Endothelial cell of umbilical vein (primary cell): ENCODE data around the gene ZBTB22. TPM values are rescaled to one million over a fixed set of nuclear protein-coding genes. Genes with fewer than 3 reads are reported as not detected.
"Not testable (repeated sequence)": the region's sequence is repeated elsewhere in the genome, so short reads cannot be mapped to it uniquely, and the experiment has no call there.

Source experiments
- BruUV-seq: library from RNA; stranded (reverse); fragments of 400-500 nt; replicated peaks from 2 replicates; lab custom pipeline; 2021; lab: Mats Ljungman, UMichigan
- CTCF ChIA-PET: fragments of 300-600, 350-600 bp; sonication (Branson Sonifier 250); formaldehyde crosslinking; loops from one replicate; lab custom pipeline; 2021; ENCODE audit warnings: antibody characterized with exemption, inconsistent platforms; lab: Charles Lee
- POLR2A ChIA-PET: fragments of 300-600, 350-600 bp; sonication (Branson Sonifier 250); formaldehyde crosslinking; loops from one replicate; lab custom pipeline; 2021; ENCODE audit warnings: antibody characterized with exemption, inconsistent platforms; lab: Charles Lee
- DNase-seq: peaks from one replicate; pipeline ENCODE4 v3.0.0-alpha.2; 2011; ENCODE audit warnings: low read depth, low spot score
- FAIRE-seq: peaks from 2 replicates; lab custom pipeline; 2011; peaks lifted over from hg19 to GRCh38; lab: Jason Lieb, UNC
- H2AFZ ChIP-seq: 2 replicates; pipeline ENCODE4 v1.6.0; 2012; ENCODE audit warnings: low read depth, low read length, control low read depth, inconsistent platforms
- H3K27ac ChIP-seq: 2 replicates; pipeline ENCODE4 v1.5.1; 2011; ENCODE audit warnings: low read depth, mild to moderate bottlenecking, control low read depth, low read length, moderate library complexity; ENCODE audit not compliant: insufficient read depth
- H3K27me3 ChIP-seq, 2 experiments: 2 replicates each; pipeline versions ENCODE4 v1.6.0 to v1.6.1; 2011; ENCODE audit warnings: low read length in 2 of 2, mixed read lengths in 1 of 2; ENCODE audit not compliant: control insufficient read depth in 2 of 2, insufficient read depth in 2 of 2
- H3K36me3 ChIP-seq, 2 experiments: 2 replicates in 1 of 2; 3 replicates in 1 of 2; pipeline ENCODE4 v1.5.1; 2011; ENCODE audit warnings: low read length in 2 of 2, mild to moderate bottlenecking in 1 of 2, moderate library complexity in 1 of 2; ENCODE audit not compliant: control insufficient read depth in 2 of 2, insufficient read depth in 2 of 2; ENCODE audit errors: extremely low read depth in 1 of 2
- H3K4me1 ChIP-seq: 3 replicates; pipeline ENCODE4 v1.5.1; 2011; ENCODE audit warnings: mild to moderate bottlenecking, low read length; ENCODE audit not compliant: control insufficient read depth, insufficient read depth; ENCODE audit errors: extremely low read depth
- H3K4me2 ChIP-seq: 2 replicates; pipeline ENCODE4 v1.6.1; 2011; ENCODE audit warnings: low read length, control low read depth, mixed read lengths; ENCODE audit not compliant: insufficient read depth
- H3K4me3 ChIP-seq, 3 experiments: fragments of 200-600 bp in 1 of 3; sonication (generic), shearing (Covaris generic) in 1 of 3; replicated peaks in 1 of 3; 2 replicates each; pipeline ENCODE4 v1.5.1; 2011 to 2016; ENCODE audit warnings: control low read depth in 3 of 3, low read length in 3 of 3, mild to moderate bottlenecking in 2 of 3, inconsistent platforms in 1 of 3, low read depth in 1 of 3, moderate library complexity in 1 of 3; ENCODE audit not compliant: insufficient read depth in 1 of 3
- H3K79me2 ChIP-seq: 2 replicates; pipeline ENCODE4 v1.6.0; 2012; ENCODE audit warnings: low read length, inconsistent platforms; ENCODE audit not compliant: control insufficient read depth, insufficient read depth
- H3K9ac ChIP-seq: replicated peaks from 2 replicates; pipeline ENCODE3; 2011; ENCODE audit warnings: low read length, control low read depth; ENCODE audit not compliant: insufficient read depth; ENCODE audit errors: extremely low read depth
- H3K9me1 ChIP-seq: replicated peaks from 3 replicates; pipeline ENCODE4 v1.6.0; 2011; ENCODE audit warnings: mild to moderate bottlenecking, low read length; ENCODE audit not compliant: control insufficient read depth, insufficient read depth; ENCODE audit errors: extremely low read depth
- H3K9me3 ChIP-seq: replicated peaks from 2 replicates; pipeline ENCODE4 v1.5.1; 2012; ENCODE audit warnings: low read length, inconsistent platforms; ENCODE audit not compliant: control insufficient read depth, insufficient read depth
- H4K20me1 ChIP-seq: replicated peaks from 2 replicates; pipeline ENCODE3; 2011; ENCODE audit warnings: mild to moderate bottlenecking, low read length; ENCODE audit not compliant: control insufficient read depth, insufficient read depth; ENCODE audit errors: extremely low read depth
- EZH2 ChIP-seq: IDR thresholded peaks from 2 replicates; pipeline ENCODE4 v1.6.1; 2012; ENCODE audit warnings: borderline replicate concordance, low read depth, mild to moderate bottlenecking, moderate library complexity, low read length, inconsistent platforms; ENCODE audit not compliant: severe bottlenecking
- FOS ChIP-seq: IDR thresholded peaks from 2 replicates; pipeline ENCODE4 v1.6.1; 2011; ENCODE audit warnings: mild to moderate bottlenecking, low read length, moderate library complexity, borderline replicate concordance; ENCODE audit not compliant: insufficient read depth
- GATA2 ChIP-seq: IDR thresholded peaks from 2 replicates; pipeline ENCODE4 v1.7.0; 2011; ENCODE audit warnings: low read depth, mild to moderate bottlenecking, moderate library complexity, mixed read lengths, low read length; ENCODE audit not compliant: insufficient read length, insufficient read depth
- MAX ChIP-seq: IDR thresholded peaks from 2 replicates; pipeline ENCODE4 v1.6.1; 2011; ENCODE audit not compliant: insufficient read depth, insufficient read length
- MYC ChIP-seq: IDR thresholded peaks from one replicate; pipeline ENCODE4 v1.6.1; 2011; ENCODE audit warnings: mild to moderate bottlenecking, low read depth, low read length
- POLR2A ChIP-seq: IDR thresholded peaks from 2 replicates; pipeline ENCODE4 v1.6.1; 2012; ENCODE audit warnings: low read depth, mild to moderate bottlenecking, control low read depth, low read length
- POLR2AphosphoS5 ChIP-seq: IDR thresholded peaks from 2 replicates; pipeline ENCODE4 v1.6.1; 2012; ENCODE audit warnings: low read depth, mild to moderate bottlenecking, control low read depth, low read length, moderate library complexity; ENCODE audit not compliant: insufficient read depth
- dilution Hi-C: fragments of 300-500 bp; cut with MboI; formaldehyde crosslinking; loops from one replicate; pipeline ENCODE4 v1.15.0; 2019; ENCODE audit warnings: low sequenced_read_pairs; ENCODE audit not compliant: extremely low pct_ligation_motif_present
- intact Hi-C: fragments of 100-400 bp; cut with micrococcal nuclease; formaldehyde crosslinking; loops from one replicate; pipeline ENCODE4 v1.10.0; 2022
- polyA plus RNA-seq, 4 experiments: library from polyadenylated mRNA; depleted of rRNA in 3 of 4; stranded (reverse) in 3 of 4; unstranded in 1 of 4; fragments of >200 nt; gene quantifications; 2 replicates each; pipeline versions ENCODE4 v1.2.1 to v1.2.3, GENCODE V29; 2011 to 2012; ENCODE audit warnings: missing spikeins in 1 of 4
- total RNA-seq: library from RNA; stranded (reverse); gene quantifications from 2 replicates; pipeline ENCODE4 v1.2.3, GENCODE V29; 2021

ZBTB22 gene
- total and polyA plus RNA-seq, 2 donors (not counting 3 experiments of a cell fraction or from before 2014, with no cell fraction given), result 12.6 to 15.4 TPM

GRCh38 chr6:33367009-33367714, 49.6 kb upstream of the ZBTB22 start:
- Histone ChIP-seq H3K36me3 (no peaks in the 10 kb centered on the region), H3K9ac (no peak overlapping the region), H3K4me2 (no peak overlapping the region), H3K9me3 (no peaks in the 10 kb centered on the region), H3K9me1 (no peaks in the 10 kb centered on the region), H4K20me1 (no peaks in the 10 kb centered on the region), H3K27me3 (peaks cover 0 to 2% of the 10 kb centered on the region in 2 experiments), H3K4me3 (no peak overlapping the region), H3K27ac (no peak overlapping the region), H3K4me1 (no peaks in the 10 kb centered on the region), H3K79me2 (no peaks in the 10 kb centered on the region), H2AFZ (no peak overlapping the region)
- DNase-seq, result no peak
- dilution Hi-C loops (no loop called here), intact Hi-C loops (no loop called here)
- TF ChIP-seq GATA2 (no peak), MAX (no peak), POLR2A (no peak), EZH2 (no peak), POLR2AphosphoS5 (no peak), MYC (no peak), FOS (no peak)
- no peak for FAIRE-seq
- BruUV-seq, result no TSS peak
- ChIA-PET CTCF (no interaction called here), POLR2A (no interaction called here)

- H3K9ac ChIP-seq, H3K4me1 ChIP-seq, H2AFZ ChIP-seq, H3K4me2 ChIP-seq, H3K4me3 ChIP-seq, H3K9me1 ChIP-seq, H3K36me3 ChIP-seq, intact Hi-C loops, DNase-seq, H3K79me2 ChIP-seq, FAIRE-seq, H3K27me3 ChIP-seq, H4K20me1 ChIP-seq, POLR2A ChIA-PET, dilution Hi-C loops, BruUV-seq, H3K9me3 ChIP-seq, H3K27ac ChIP-seq: not testable (repeated sequence)
- CTCF ChIA-PET, result interaction anchor here (2.3 kb wide), 1 partner anchor 20 kb away, joined by 9 read pairs; no protein-coding TSS in a partner anchor
These were observed 47.8 kb upstream of the ZBTB22 start for GRCh38 chr6:33365206-33365971.

- dilution Hi-C loops, intact Hi-C loops, H3K9me1 ChIP-seq, H3K36me3 ChIP-seq, H3K27ac ChIP-seq, H3K4me3 ChIP-seq, H3K4me1 ChIP-seq, H3K79me2 ChIP-seq, H4K20me1 ChIP-seq, BruUV-seq, H3K9me3 ChIP-seq, H3K4me2 ChIP-seq, H3K9ac ChIP-seq, FAIRE-seq, H2AFZ ChIP-seq: not testable (repeated sequence)
- DNase-seq, result peak; percentile 7
- POLR2A ChIA-PET, result interaction anchor here (0.6 kb wide), 1 partner anchor 1475 kb away, joined by 3 read pairs; no protein-coding TSS in a partner anchor
- H3K27me3 ChIP-seq, result peaks cover 11 to 14% of the 10 kb centered on the region in 2 experiments
- CTCF ChIA-PET, result interaction anchor here (1.0 to 2.3 kb wide), 2 partner anchors 19 to 238 kb away, joined by 3 to 9 read pairs; no protein-coding TSS in a partner anchor
These were observed 47.1 kb upstream of the ZBTB22 start for GRCh38 chr6:33364475-33365205.
